ENCODE data around the gene ITIH1. TPM values are rescaled to one million over a fixed set of nuclear protein-coding genes. Genes with fewer than 3 reads are reported as not detected.

The ITIH1 gene
- total and polyA plus RNA-seq, 2 of the 4 experiments (the other 2 are of a cell fraction), result not detected

- Histone ChIP-seq H3K27ac (ENCODE audit: insufficient read depth, low read length) (no peak overlapping the region), H3K14ac (replicated peaks; ENCODE audit: low read depth, low read length) (no peak overlapping the region), H2BK20ac (ENCODE audit: low read depth, low read length) (no peak overlapping the region), H4K5ac (ENCODE audit: low read depth, low read length) (no peak overlapping the region), H3K27me3 (ENCODE audit: control insufficient read depth, insufficient read depth, low read length) (no peaks in the 10 kb centered on the region), H3K4ac (ENCODE audit: low read depth, low read length) (no peak overlapping the region), H2AFZ (replicated peaks; ENCODE audit: low read length, poor library complexity) (no peak overlapping the region), H3K23ac (ENCODE audit: low read depth, low read length) (no peak overlapping the region), H3K9ac (ENCODE audit: low read depth, low read length) (no peak overlapping the region), H2BK15ac (ENCODE audit: low read depth, low read length) (no peak overlapping the region), H2BK120ac (ENCODE audit: low read depth, low read length) (no peak overlapping the region), H3K56ac (ENCODE audit: extremely low read depth, insufficient read depth, low read length) (no peak overlapping the region), H4K91ac (ENCODE audit: insufficient read depth, low read depth, low read length) (no peak overlapping the region), H2BK5ac (ENCODE audit: low read depth, low read length, poor library complexity, severe bottlenecking) (no peak overlapping the region), H2AK5ac (ENCODE audit: low read depth, low read length) (no peak overlapping the region), H3K4me2 (ENCODE audit: low read depth, low read length) (no peak overlapping the region), H4K8ac (ENCODE audit: low read depth in 2 of 2, low read length in 2 of 2) (no peak overlapping the region), H3K18ac (ENCODE audit: low read depth, low read length) (no peak overlapping the region), H3K79me1 (ENCODE audit: low read depth in 1 of 2, low read length in 2 of 2) (no peaks in the 10 kb centered on the region), H3K36me3 (ENCODE audit: control insufficient read depth, insufficient read depth, low read length) (peaks cover 31% of the 10 kb centered on the region), H3K9me1 (ENCODE audit: insufficient read depth, low read length) (no peaks in the 10 kb centered on the region), H4K20me1 (ENCODE audit: insufficient read depth, low read length) (no peaks in the 10 kb centered on the region), H2AK9ac (replicated peaks; ENCODE audit: low read depth, low read length, poor library complexity) (no peak overlapping the region), H3K4me3 (ENCODE audit: insufficient read depth, low read depth, low read length) (no peak overlapping the region), H3K9me3 (ENCODE audit: control insufficient read depth, insufficient read depth, low read length) (no peaks in the 10 kb centered on the region), H3K4me1 (ENCODE audit: control insufficient read depth, insufficient read depth, low read length) (no peaks in the 10 kb centered on the region)
- no CpG with 5 or more reads among the region's 2 CpGs for WGBS, 2 experiments (ENCODE audit: extremely low coverage in 2 of 2, insufficient read length in 1 of 2)
- intact Hi-C loops (cut with micrococcal nuclease), result loop anchor here (1.0 to 5.0 kb wide), 3 partner anchors 77 to 244 kb away; no protein-coding TSS in a partner anchor
- TF ChIP-seq RAD21 (IDR thresholded peaks at IDR 0.05; ENCODE audit: low read length) (no peak), CTCF (conservative IDR thresholded peaks at IDR 0.05; ENCODE audit: low read depth, low read length) (no peak), POLR2A (IDR thresholded peaks at IDR 0.05; ENCODE audit: low read depth, low read length) (no peak), SMC3 (IDR thresholded peaks at IDR 0.05; ENCODE audit: low read depth, low read length) (no peak), CEBPB (IDR thresholded peaks at IDR 0.05; ENCODE audit: low read depth, low read length) (no peak), RFX5 (IDR thresholded peaks at IDR 0.05; ENCODE audit: low read depth, low read length) (no peak), MXI1 (IDR thresholded peaks at IDR 0.05; ENCODE audit: borderline replicate concordance, low read depth, low read length) (no peak)
- ATAC-seq (ENCODE audit: low read depth) (no peak), DNase-seq (no peak)
- in situ Hi-C loops (cut with MboI; ENCODE audit: low sequenced_read_pairs), result loop anchor here (10.0 kb wide), 1 partner anchor 331 kb away; no protein-coding TSS in a partner anchor
- CTCF ChIA-PET, result no interaction called here
- BruUV-seq (replicated peaks), result no TSS peak
- dilution Hi-C loops (cut with HindIII; ENCODE audit: low sequenced_read_pairs, unreplicated experiment), result no loop called here
- POLR2A ChIA-PET (ENCODE audit: unreplicated experiment), result no interaction called here
Observed at GRCh38 chr3:52743721-52744120, 33.7 kb upstream of the ITIH1 start.

All from IMR-90 (cell line).